Measurements from ENCODE around the gene ARRDC3.
"Not testable (repeated sequence)": the region's sequence is repeated elsewhere in the genome, so short reads cannot be mapped to it uniquely, and the experiment has no call there.

The ARRDC3 gene

GRCh38 chr5:91359962-91360609 lies 23.0 kb downstream of the ARRDC3 start:
- DNase-seq: no peak

- no peak for DNase-seq
Observed at GRCh38 chr5:91357806-91358205, 25.3 kb downstream of the ARRDC3 start.

GRCh38 chr5:91357012-91357634 lies 26.0 kb downstream of the ARRDC3 start:
- no peak for DNase-seq

GRCh38 chr5:91354867-91355266 lies 28.2 kb downstream of the ARRDC3 start:
- not testable (repeated sequence) for DNase-seq

- DNase-seq: no peak
Observed at GRCh38 chr5:91352831-91353695, 30.1 kb downstream of the ARRDC3 start.

DNA sequence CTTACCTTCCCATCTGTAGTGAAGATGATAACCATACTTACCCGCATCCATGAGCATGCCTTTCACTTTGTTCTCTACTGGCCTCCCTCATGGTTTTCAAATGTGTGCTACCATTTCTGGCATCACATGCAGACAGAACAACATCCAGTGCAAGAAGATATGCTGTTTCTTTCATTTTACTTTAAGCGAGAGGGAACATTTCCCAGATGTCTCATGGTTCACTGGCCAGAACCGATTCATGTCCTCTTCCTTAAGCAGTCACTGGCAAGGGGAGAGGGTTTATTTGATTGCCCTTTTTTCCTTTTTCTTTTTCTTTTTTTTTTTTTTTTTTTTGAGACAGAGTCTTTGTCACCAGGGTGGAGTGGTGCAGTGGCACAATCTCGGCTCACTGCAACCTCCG lies 37.7 kb downstream of the ARRDC3 start:
- DNase-seq: no peak

DNA sequence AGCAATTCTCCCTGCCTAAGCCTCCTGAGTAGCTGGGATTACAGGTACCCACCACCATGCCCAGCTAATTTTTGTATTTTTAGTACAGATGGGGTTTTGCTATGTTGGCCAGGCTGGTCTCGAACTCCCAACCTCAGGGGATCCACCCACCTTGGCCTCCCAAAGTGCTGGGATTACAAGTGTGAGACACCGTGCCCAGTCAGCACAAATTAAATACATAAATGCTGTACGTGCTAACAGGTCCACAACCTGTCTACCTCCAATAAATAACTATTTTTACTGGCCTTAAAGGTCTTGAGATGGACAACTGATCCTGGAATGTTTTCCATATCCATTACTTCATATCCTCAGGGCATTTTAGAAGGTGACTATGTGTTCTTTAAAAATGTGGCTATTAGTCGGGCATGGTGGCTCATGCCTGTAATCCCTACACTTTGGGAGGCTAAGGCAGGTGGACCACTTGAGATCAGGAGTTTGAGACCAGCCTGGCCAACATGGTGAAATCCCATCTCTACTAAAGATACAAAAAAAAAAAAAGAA lies 38.4 kb downstream of the ARRDC3 start:
- not testable (repeated sequence) for DNase-seq

GRCh38 chr5:91343916-91344315 lies 39.2 kb downstream of the ARRDC3 start:
- no peak for DNase-seq

- not testable (repeated sequence) for DNase-seq
Observed at GRCh38 chr5:91342931-91343330, 40.2 kb downstream of the ARRDC3 start.

GRCh38 chr5:91341154-91341553 lies 42.0 kb downstream of the ARRDC3 start:
- DNase-seq: no peak

DNA sequence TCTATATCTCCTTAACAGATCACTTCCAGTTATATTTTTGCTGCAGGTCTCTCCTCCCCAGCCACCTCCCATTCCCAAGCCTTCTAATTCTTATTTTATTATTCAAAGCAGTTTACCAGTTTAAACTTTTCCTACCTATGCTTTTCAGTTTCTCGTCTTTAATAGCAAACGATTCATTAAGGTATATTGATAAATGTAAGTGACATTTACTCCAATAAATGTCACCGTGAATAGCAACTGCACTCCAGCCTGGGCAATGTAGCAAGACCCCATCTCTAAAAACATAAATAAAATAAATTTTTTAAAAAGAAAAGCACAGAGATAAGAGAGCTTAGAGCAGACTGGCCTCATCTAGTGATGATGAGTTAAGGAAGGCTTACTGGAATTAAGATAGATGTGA lies 42.6 kb downstream of the ARRDC3 start:
- no peak for DNase-seq

DNA sequence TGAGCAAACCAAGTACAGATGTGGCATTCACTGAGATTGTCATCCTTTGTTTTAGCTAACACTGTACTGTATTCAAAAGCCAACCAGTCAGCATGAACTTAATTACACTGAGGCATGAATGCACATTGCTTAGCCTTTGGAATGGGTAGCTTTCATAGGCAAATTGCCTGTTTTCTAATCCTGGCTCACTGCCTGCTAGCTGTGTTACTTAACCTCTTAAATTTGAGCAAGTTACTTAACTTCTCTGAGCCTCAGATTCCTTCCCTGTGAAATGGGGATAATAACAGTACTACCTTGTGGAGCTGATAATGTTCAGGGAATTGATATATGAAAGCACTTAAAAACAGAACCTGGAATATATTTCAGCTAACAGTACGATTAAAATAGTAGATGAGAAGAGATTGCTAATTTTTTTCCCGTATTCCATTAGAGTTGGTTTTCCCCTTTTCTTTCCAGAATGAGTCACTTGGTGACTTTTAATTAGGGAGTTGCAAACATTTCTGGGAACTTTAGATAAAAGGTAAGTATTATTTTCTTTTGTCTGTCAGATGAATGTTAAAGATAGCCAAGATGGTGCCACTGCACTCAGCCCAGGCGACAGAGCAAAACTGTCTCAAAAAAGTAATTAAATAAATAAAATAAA lies 43.9 kb downstream of the ARRDC3 start:
- no peak for DNase-seq

DNA sequence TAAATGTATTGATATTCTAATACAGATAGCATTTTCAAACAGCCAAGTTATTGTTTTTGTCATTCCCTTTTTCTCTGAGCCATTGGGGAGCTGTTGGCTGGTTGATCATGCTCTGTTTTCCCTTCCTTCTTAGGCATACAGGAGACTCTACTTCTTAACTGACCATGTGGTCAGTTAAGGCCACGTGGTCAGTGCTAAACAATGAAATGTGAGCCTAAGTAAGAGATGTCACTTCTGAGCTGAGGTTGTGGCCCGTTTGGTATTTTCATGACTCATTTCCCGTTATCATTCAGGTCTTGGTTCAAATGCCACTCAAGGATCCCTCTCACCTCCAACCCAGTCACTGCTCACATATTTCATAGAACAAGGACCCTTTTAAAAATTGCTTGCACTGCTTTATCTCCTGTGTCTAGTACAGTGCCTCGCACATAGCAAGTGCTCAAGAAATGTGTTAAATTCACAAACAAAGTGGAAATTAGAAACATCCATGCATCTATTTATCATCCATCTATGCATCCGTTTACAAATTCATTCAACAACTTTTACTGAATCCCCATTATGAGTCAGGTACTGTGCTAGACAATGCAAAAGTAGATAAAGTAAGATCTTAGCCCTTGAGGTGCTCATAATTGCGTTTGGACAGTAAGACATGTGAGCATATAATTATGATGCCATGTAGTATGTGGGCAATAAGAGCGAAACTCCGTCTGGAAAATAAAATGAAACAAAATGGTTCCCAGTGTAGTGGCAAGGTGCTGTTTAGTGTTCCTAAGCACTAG lies 50.7 kb downstream of the ARRDC3 start:
- no peak for DNase-seq

DNA sequence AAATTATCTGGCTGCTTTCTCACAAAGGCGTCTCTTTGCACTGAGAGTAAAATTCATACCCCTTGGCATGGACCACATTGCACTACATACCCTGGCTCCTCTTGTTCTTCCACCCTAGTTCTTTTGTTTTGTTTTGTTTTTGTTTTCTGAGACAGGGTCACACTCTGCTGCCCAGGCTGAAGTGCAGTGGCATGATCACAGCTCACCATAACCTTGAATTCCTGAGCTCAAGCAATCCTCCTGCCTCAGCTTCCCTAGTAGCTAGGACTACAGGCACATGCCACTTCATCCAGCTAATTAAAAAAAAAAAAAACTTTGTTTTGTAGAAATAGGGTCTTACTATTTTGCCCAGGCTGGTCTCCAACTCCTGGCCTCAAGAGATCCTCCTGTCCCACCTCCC lies 51.4 kb downstream of the ARRDC3 start:
- no peak for DNase-seq

GRCh38 chr5:91329283-91329682 lies 53.8 kb downstream of the ARRDC3 start:
- no peak for DNase-seq

DNA sequence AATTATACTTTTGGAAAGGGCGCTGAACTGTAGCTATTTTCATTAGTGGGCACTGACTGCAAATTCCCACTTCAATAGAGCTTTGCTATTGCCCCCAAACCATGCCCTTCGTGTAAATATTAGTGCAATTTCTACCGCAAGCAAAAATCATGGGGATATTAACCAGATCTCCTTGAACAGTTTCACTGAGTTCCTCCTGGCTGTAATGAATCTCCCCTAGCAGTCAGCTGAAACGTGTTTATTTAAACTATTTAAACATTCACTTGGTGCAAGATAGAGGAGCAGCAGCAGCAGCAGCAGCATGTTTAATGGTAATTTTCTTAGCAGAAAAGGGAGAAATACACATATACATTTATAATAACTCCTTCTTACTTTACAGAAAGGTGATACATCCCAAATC lies 54.4 kb downstream of the ARRDC3 start:
- no peak for DNase-seq

GRCh38 chr5:91322981-91323380 lies 60.1 kb downstream of the ARRDC3 start:
- not testable (repeated sequence) for DNase-seq

GRCh38 chr5:91319667-91320066 lies 63.5 kb downstream of the ARRDC3 start:
- no peak for DNase-seq

DNA sequence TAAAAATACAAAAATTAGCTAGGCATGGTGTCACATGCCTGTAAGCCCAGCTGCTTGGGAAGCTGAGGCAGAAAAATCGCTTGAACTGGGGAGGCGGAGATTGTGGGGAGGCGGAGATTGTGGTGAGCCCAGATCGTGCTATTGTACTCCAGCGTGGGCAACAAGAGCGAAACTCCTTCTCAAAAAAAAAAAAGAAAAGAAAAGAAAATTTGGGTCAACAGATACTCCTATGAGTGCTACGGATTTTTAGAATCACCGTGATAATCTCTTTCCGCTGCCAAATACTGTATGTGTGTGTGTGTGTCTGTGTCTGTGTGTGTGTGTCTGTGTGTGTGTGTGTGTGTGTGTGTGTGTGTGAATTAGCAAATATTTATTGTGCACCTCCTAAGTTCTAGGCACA lies 64.4 kb downstream of the ARRDC3 start:
- DNase-seq: peak; percentile 21
